ENCODE measurements around the gene ATF3. TPM values are rescaled to one million over a fixed set of nuclear protein-coding genes. Genes with fewer than 3 reads are reported as not detected.
A peak's percentile ranks its signal among the peaks of the same experiment; 100 is the strongest.
"Not testable (repeated sequence)": the region's sequence is repeated elsewhere in the genome, so short reads cannot be mapped to it uniquely, and the experiment has no call there.

The ATF3 gene
- total RNA-seq, 4 donors from 2014 or later, result 12.3 to 19.2 (median 13.7) TPM

DNA sequence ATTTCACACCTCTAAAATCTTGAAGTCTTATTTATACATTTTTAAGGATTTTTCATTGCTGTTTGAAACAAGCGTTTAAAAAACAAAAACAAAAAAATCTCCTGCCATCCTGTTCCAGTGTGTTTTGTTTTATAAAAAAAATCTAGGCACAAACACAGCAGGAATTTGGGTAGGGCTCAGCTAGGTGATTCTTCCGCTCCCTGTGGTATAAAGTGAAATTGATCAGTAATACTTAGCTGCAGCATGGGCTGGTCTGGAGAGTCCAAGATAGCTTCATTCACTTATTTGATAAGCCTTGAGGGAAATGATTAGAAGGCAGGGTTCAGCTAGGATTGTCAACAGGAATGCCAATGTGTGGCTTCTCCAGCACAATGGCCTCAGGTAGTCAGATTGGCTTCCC is 25.7 kb downstream of the ATF3 start:
- no peaks in the 10 kb centered on the region for H3K27me3 ChIP-seq
- no peak for DNase-seq (ENCODE audit: low spot score in 2 of 2)
- peaks cover 3 to 54% (median 24%) of the 10 kb centered on the region in 4 donors for H3K4me1 ChIP-seq
- no peak overlapping the region for H3K4me3 ChIP-seq
- 93% methylated on average over 2 of the region's 2 CpGs for WGBS, 2 donors
- TF ChIP-seq EP300 (IDR thresholded peaks at IDR 0.05) (no peak), POLR2A (IDR thresholded peaks at IDR 0.05) (no peak)
- TF ChIP-seq, protein P1, sequence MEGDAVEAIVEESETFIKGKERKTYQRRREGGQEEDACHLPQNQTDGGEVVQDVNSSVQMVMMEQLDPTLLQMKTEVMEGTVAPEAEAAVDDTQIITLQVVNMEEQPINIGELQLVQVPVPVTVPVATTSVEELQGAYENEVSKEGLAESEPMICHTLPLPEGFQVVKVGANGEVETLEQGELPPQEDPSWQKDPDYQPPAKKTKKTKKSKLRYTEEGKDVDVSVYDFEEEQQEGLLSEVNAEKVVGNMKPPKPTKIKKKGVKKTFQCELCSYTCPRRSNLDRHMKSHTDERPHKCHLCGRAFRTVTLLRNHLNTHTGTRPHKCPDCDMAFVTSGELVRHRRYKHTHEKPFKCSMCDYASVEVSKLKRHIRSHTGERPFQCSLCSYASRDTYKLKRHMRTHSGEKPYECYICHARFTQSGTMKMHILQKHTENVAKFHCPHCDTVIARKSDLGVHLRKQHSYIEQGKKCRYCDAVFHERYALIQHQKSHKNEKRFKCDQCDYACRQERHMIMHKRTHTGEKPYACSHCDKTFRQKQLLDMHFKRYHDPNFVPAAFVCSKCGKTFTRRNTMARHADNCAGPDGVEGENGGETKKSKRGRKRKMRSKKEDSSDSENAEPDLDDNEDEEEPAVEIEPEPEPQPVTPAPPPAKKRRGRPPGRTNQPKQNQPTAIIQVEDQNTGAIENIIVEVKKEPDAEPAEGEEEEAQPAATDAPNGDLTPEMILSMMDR (IDR thresholded peaks at IDR 0.05), result no peak
- H3K36me3 ChIP-seq, result no peaks in the 10 kb centered on the region
- no peak overlapping the region for H3K27ac ChIP-seq
- peaks cover 0 to 4% (median 0%) of the 10 kb centered on the region in 4 donors for H3K9me3 ChIP-seq

- Histone ChIP-seq H3K4me3 (no peak overlapping the region), H3K36me3 (no peaks in the 10 kb centered on the region), H3K27me3 (no peaks in the 10 kb centered on the region), H3K9me3 (peaks cover 0 to 4% (median 0%) of the 10 kb centered on the region in 4 donors), H3K4me1 (peaks cover 3 to 49% (median 24%) of the 10 kb centered on the region in 4 donors), H3K27ac (peak overlapping the region in 3 of 4 donors; percentile 73 to 83 (median 80))
- 40 to 50% methylated on average over 1 of the region's 1 CpG for WGBS, 2 donors
- TF ChIP-seq EP300 (IDR thresholded peaks at IDR 0.05), result no peak
- TF ChIP-seq, protein P1 (IDR thresholded peaks at IDR 0.05), result no peak
- no peak for TF ChIP-seq POLR2A (IDR thresholded peaks at IDR 0.05)
- DNase-seq (ENCODE audit: low spot score in 2 of 2), result no peak
These were observed 26.6 kb downstream of the ATF3 start for GRCh38 chr1:212635141-212635631.

DNA sequence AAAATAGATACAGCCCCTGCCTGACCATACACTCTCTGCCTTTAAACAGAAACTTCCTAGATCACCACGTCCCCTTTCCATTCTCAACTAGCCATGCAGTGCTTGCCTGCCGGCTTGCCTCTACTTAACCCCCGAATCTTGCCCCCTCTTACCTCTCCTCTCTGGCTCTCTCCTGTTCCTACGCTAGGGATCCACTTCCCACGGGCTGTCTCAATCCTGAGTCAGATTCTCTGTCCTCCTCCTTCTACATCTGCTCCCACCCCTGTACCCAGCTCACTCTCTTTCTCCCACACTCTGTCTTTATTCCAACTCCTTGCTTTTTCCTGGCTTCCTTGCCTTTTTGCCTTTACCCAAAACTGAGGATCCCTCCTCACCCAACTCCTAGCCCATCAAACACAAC is 29.3 kb downstream of the ATF3 start:
- Histone ChIP-seq H3K4me3 (peak overlapping the region in 1 of 4 donors; percentile 20), H3K27me3 (no peaks in the 10 kb centered on the region), H3K4me1 (peaks cover 3 to 46% (median 24%) of the 10 kb centered on the region in 4 donors), H3K36me3 (no peaks in the 10 kb centered on the region), H3K9me3 (peaks cover 0 to 9% (median 0%) of the 10 kb centered on the region in 4 donors), H3K27ac (peak overlapping the region in 2 of 4 donors; percentile 80 to 83)
- 55 to 61% methylated on average over 5 of the region's 5 CpGs for WGBS, 2 donors
- DNase-seq (ENCODE audit: low spot score in 2 of 2), result no peak
- TF ChIP-seq, protein P1 (IDR thresholded peaks at IDR 0.05), result no peak
- TF ChIP-seq EP300 (IDR thresholded peaks at IDR 0.05) (no peak), POLR2A (IDR thresholded peaks at IDR 0.05) (no peak)

DNA sequence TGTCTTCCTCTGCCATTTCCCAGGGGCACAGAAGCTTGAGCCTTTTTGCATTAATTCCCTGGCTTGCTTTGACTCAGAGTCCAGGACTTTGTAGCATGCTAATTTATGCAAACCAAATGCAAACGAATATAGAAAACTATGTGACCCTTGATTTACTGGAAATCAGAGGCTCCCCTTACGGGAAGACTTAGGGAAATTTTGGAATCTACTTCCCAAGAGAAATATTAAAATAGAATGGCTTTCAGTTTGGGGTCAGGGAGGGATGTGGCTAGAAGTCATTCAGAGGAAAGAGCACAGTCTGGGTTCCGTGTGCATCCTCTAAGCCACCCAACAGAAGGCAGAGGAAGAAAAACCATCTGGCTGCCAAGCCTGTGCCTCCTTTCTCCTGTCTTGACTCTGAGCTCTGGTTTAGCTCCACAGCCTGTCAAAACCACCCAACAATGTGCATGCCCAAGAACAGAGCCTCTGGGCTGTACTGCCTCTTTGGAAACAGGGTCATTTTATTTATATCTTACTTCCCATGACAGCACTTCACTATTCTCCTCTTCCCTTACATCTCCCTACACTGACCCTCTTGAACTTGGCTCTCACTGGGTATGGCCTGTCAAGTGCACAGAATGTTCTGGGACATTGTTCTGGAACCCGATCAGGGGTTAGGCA is 30.1 kb downstream of the ATF3 start:
- WGBS, 2 donors, result 24% methylated on average over 4 of the region's 4 CpGs
- TF ChIP-seq POLR2A (IDR thresholded peaks at IDR 0.05) (no peak), EP300 (IDR thresholded peaks at IDR 0.05) (peak in 1 of 2 donors; percentile 52)
- TF ChIP-seq, protein P1 (IDR thresholded peaks at IDR 0.05), result no peak
- Histone ChIP-seq H3K27me3 (no peaks in the 10 kb centered on the region), H3K36me3 (no peaks in the 10 kb centered on the region), H3K27ac (peak overlapping the region in 2 of 4 donors; percentile 80 to 83), H3K9me3 (peaks cover 0 to 9% (median 0%) of the 10 kb centered on the region in 4 donors), H3K4me1 (peaks cover 3 to 46% (median 24%) of the 10 kb centered on the region in 4 donors), H3K4me3 (peak overlapping the region in 1 of 4 donors; percentile 20)
- no peak for DNase-seq (ENCODE audit: low spot score in 2 of 2)

- H3K36me3 ChIP-seq; H3K4me3 ChIP-seq; H3K9me3 ChIP-seq; H3K27me3 ChIP-seq; DNase-seq (ENCODE audit: low spot score in 2 of 2): not testable (repeated sequence)
- Histone ChIP-seq H3K4me1 (peaks cover 3 to 46% (median 24%) of the 10 kb centered on the region in 4 donors), H3K27ac (peak overlapping the region in 1 of 4 donors; percentile 83)
- 94 to 96% methylated on average over 2 of the region's 2 CpGs for WGBS, 2 donors
These were observed 31.0 kb downstream of the ATF3 start for GRCh38 chr1:212639524-212639923.
